ENCODE measurements around the gene YEATS2. TPM values are rescaled to one million over a fixed set of nuclear protein-coding genes. Genes with fewer than 3 reads are reported as not detected.

The YEATS2 gene
- total and polyA plus RNA-seq, 2 donors from 2014 or later: 4.7 to 20.5 TPM

DNA sequence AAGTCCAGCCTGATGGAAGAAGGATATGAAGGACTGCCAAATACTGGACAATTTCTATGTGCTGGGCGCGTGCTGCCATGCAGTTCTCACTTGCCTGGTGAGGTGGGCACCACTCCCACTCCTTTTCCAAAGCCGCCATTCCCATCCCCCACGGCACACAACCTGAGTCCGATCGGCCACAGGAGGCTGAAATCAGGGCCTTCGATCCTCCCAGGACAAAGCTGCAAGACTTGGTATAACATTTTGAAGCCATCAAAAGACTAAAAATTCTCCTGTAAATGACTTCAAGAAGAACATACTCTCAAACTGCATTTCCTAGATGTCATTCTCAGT is 130.9 kb downstream of the YEATS2 start:
- Histone ChIP-seq H3K27ac (ENCODE audit: low read depth in 2 of 2, low read length in 2 of 2) (no peak overlapping the region), H3K4me3 (ENCODE audit: low read length in 3 of 3) (no peak overlapping the region), H3K4me1 (ENCODE audit: control insufficient read depth in 2 of 3, insufficient read depth in 2 of 3, low read depth in 1 of 3, low read length in 3 of 3) (peaks cover 0 to 6% (median 3%) of the 10 kb centered on the region in 3 donors), H3K36me3 (ENCODE audit: control insufficient read depth in 2 of 3, insufficient read depth in 3 of 3, low read length in 3 of 3) (peaks cover 0 to 18% (median 14%) of the 10 kb centered on the region in 3 donors), H3K9ac (ENCODE audit: low read length in 3 of 3) (no peak overlapping the region), H3K9me3 (ENCODE audit: control insufficient read depth in 2 of 3, insufficient read depth in 1 of 3, low read length in 3 of 3) (no peaks in the 10 kb centered on the region), H3K27me3 (ENCODE audit: control insufficient read depth, insufficient read depth, low read length) (no peaks in the 10 kb centered on the region)
- TF ChIP-seq, protein P1, sequence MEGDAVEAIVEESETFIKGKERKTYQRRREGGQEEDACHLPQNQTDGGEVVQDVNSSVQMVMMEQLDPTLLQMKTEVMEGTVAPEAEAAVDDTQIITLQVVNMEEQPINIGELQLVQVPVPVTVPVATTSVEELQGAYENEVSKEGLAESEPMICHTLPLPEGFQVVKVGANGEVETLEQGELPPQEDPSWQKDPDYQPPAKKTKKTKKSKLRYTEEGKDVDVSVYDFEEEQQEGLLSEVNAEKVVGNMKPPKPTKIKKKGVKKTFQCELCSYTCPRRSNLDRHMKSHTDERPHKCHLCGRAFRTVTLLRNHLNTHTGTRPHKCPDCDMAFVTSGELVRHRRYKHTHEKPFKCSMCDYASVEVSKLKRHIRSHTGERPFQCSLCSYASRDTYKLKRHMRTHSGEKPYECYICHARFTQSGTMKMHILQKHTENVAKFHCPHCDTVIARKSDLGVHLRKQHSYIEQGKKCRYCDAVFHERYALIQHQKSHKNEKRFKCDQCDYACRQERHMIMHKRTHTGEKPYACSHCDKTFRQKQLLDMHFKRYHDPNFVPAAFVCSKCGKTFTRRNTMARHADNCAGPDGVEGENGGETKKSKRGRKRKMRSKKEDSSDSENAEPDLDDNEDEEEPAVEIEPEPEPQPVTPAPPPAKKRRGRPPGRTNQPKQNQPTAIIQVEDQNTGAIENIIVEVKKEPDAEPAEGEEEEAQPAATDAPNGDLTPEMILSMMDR (IDR thresholded peaks at IDR 0.05; ENCODE audit: borderline replicate concordance, extremely low read depth, insufficient read depth): no peak
- FAIRE-seq (no peak), DNase-seq (no peak)
- intact Hi-C loops (cut with DNase I): no loop called here

GRCh38 chr3:183829466-183829865 is 131.9 kb downstream of the YEATS2 start:
- TF ChIP-seq, protein P1 (IDR thresholded peaks at IDR 0.05; ENCODE audit: borderline replicate concordance, extremely low read depth, insufficient read depth): no peak
- intact Hi-C loops (cut with DNase I): no loop called here
- no peaks in the 10 kb centered on the region for H3K27me3 ChIP-seq (ENCODE audit: control insufficient read depth, insufficient read depth, low read length)
- H3K36me3 ChIP-seq (ENCODE audit: control insufficient read depth in 2 of 3, insufficient read depth in 3 of 3, low read length in 3 of 3): peaks cover 0 to 21% (median 14%) of the 10 kb centered on the region in 3 donors
- peaks cover 0 to 6% (median 0%) of the 10 kb centered on the region in 3 donors for H3K4me1 ChIP-seq (ENCODE audit: control insufficient read depth in 2 of 3, insufficient read depth in 2 of 3, low read depth in 1 of 3, low read length in 3 of 3)
- H3K9me3 ChIP-seq (ENCODE audit: control insufficient read depth in 2 of 3, insufficient read depth in 1 of 3, low read length in 3 of 3): no peaks in the 10 kb centered on the region
- H3K4me3 ChIP-seq (ENCODE audit: low read length in 3 of 3): no peak overlapping the region
- DNase-seq: no peak
- H3K27ac ChIP-seq (ENCODE audit: low read depth in 2 of 2, low read length in 2 of 2): no peak overlapping the region
- no peak overlapping the region for H3K9ac ChIP-seq (ENCODE audit: low read length in 3 of 3)
- FAIRE-seq: no peak

- peaks cover 0 to 22% (median 14%) of the 10 kb centered on the region in 3 donors for H3K36me3 ChIP-seq (ENCODE audit: control insufficient read depth in 2 of 3, insufficient read depth in 3 of 3, low read length in 3 of 3)
- DNase-seq (no peak), FAIRE-seq (no peak)
Observed at GRCh38 chr3:183830187-183830586, 132.6 kb downstream of the YEATS2 start.

More at GRCh38 chr3:183830187-183830586, 132.6 kb downstream of the YEATS2 start:
- TF ChIP-seq, protein P1 (IDR thresholded peaks at IDR 0.05; ENCODE audit: borderline replicate concordance, extremely low read depth, insufficient read depth): no peak
- Histone ChIP-seq H3K9me3 (ENCODE audit: control insufficient read depth in 2 of 3, insufficient read depth in 1 of 3, low read length in 3 of 3) (no peaks in the 10 kb centered on the region), H3K27me3 (ENCODE audit: control insufficient read depth, insufficient read depth, low read length) (no peaks in the 10 kb centered on the region), H3K27ac (ENCODE audit: low read depth in 2 of 2, low read length in 2 of 2) (no peak overlapping the region), H3K9ac (ENCODE audit: low read length in 3 of 3) (no peak overlapping the region), H3K4me1 (ENCODE audit: control insufficient read depth in 2 of 3, insufficient read depth in 2 of 3, low read depth in 1 of 3, low read length in 3 of 3) (no peaks in the 10 kb centered on the region), H3K4me3 (ENCODE audit: low read length in 3 of 3) (no peak overlapping the region)
- intact Hi-C loops (cut with DNase I): no loop called here

All from kidney (tissue), 14 donors.